ENCODE measurements around the gene HOXA4. TPM values are rescaled to one million over a fixed set of nuclear protein-coding genes. Genes with fewer than 3 reads are reported as not detected.

The HOXA4 gene
- total and polyA plus RNA-seq, 2 donors (not counting 1 experiment from before 2014, with no cell fraction given), result 0.33 to 3.6 TPM

- Histone ChIP-seq H3K27ac (ENCODE audit: insufficient read depth, low read length) (no peak overlapping the region), H3K27me3 (ENCODE audit: control insufficient read depth, insufficient read depth, low read length) (no peaks in the 10 kb centered on the region), H3K36me3 (ENCODE audit: control insufficient read depth, insufficient read depth, low read length) (no peaks in the 10 kb centered on the region), H3K4me1 (ENCODE audit: control insufficient read depth, extremely low read depth, insufficient read depth, low read length) (no peaks in the 10 kb centered on the region), H4K20me1 (ENCODE audit: control insufficient read depth, extremely low read depth, insufficient read depth, low read length) (no peaks in the 10 kb centered on the region), H3K9me3 (ENCODE audit: control insufficient read depth, insufficient read depth, low read depth, low read length) (no peaks in the 10 kb centered on the region), H3K4me3 (replicated peaks in 1 of 4; ENCODE audit: control extremely low read depth in 1 of 4, insufficient read depth in 1 of 4, low read depth in 3 of 4, low read length in 4 of 4) (peak overlapping the region in 1 of 4 experiments; percentile 93), H3K4me2 (ENCODE audit: extremely low read depth, insufficient read depth, low read length) (no peak overlapping the region), H3K79me2 (ENCODE audit: control insufficient read depth, insufficient read depth, low read length) (peaks cover 33% of the 10 kb centered on the region), H2AFZ (ENCODE audit: low read length) (no peak overlapping the region), H3K9ac (ENCODE audit: insufficient read depth, low read length) (no peak overlapping the region)
- DNase-seq (ENCODE audit: low read depth in 2 of 2), result no peak
- TF ChIP-seq, protein P1, sequence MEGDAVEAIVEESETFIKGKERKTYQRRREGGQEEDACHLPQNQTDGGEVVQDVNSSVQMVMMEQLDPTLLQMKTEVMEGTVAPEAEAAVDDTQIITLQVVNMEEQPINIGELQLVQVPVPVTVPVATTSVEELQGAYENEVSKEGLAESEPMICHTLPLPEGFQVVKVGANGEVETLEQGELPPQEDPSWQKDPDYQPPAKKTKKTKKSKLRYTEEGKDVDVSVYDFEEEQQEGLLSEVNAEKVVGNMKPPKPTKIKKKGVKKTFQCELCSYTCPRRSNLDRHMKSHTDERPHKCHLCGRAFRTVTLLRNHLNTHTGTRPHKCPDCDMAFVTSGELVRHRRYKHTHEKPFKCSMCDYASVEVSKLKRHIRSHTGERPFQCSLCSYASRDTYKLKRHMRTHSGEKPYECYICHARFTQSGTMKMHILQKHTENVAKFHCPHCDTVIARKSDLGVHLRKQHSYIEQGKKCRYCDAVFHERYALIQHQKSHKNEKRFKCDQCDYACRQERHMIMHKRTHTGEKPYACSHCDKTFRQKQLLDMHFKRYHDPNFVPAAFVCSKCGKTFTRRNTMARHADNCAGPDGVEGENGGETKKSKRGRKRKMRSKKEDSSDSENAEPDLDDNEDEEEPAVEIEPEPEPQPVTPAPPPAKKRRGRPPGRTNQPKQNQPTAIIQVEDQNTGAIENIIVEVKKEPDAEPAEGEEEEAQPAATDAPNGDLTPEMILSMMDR (conservative IDR thresholded peaks at IDR 0.05 in 1 of 2, IDR thresholded peaks at IDR 0.05 in 1 of 2; ENCODE audit: low read depth in 1 of 2, low read length in 2 of 2), result no peak
- TF ChIP-seq EZH2 (IDR thresholded peaks at IDR 0.05; ENCODE audit: low read length, missing control alignments), result no peak
Measured at GRCh38 chr7:27094304-27095049, 36.1 kb downstream of the HOXA4 start.

DNA sequence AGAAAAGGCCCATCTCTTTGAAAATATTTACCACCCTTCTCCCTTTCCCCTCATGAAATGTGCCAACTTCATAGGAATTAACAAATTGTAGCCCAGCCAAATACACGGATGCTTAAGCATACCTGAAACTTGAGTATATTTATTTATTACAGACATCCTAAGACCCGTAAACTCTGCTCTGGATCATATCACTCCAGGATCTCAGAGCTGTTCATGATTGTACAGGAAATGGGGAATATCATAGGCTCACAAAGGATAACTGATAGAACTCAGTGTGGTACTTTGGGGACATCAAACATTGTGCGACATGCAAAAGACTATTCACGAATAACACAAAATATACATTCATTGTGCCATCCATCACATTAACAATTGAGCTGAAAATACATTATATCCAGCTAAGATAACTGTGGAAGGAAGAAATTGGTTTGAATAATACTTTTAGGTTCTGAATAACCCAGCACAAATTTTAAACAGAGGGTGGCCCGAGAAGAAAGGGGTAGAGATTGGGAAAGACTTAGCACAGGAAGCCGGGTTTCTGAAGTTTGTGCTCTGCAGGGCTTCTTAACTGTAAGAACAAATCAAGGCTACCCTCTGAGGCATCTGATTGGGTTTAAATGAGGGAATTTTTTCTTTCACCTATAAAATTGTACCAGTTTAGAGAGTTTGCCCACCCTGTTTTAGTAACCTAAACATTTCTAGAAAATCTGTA, 37.2 kb downstream of the HOXA4 start:
- no peaks in the 10 kb centered on the region for H3K27me3 ChIP-seq (ENCODE audit: control insufficient read depth, insufficient read depth, low read length)

DNA sequence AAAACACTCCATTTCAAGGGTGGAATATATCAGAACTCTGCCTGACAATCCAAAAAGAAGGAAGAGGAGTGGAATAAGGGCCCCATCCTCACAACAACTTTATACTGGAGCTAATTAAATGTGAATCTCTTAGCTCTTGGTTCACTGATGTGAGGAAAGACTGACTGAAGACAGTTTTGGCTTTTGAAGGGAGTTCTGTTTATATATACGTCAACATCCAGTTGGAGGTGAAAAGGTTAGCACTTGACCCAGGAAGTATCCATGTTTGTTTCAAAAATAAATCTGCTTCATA, 37.8 kb downstream of the HOXA4 start:
- peaks cover 4% of the 10 kb centered on the region for H3K27me3 ChIP-seq (ENCODE audit: control insufficient read depth, insufficient read depth, low read length)
- H3K4me1 ChIP-seq (ENCODE audit: control insufficient read depth, extremely low read depth, insufficient read depth, low read length), result no peaks in the 10 kb centered on the region
- no peaks in the 10 kb centered on the region for H3K36me3 ChIP-seq (ENCODE audit: control insufficient read depth, insufficient read depth, low read length)
- peak in 1 of 2 donors; percentile 34 for DNase-seq (ENCODE audit: low read depth in 2 of 2)
- H3K4me3 ChIP-seq (replicated peaks in 1 of 4; ENCODE audit: control extremely low read depth in 1 of 4, insufficient read depth in 1 of 4, low read depth in 3 of 4, low read length in 4 of 4), result no peak overlapping the region
- no peaks in the 10 kb centered on the region for H4K20me1 ChIP-seq (ENCODE audit: control insufficient read depth, extremely low read depth, insufficient read depth, low read length)
- no peaks in the 10 kb centered on the region for H3K9me3 ChIP-seq (ENCODE audit: control insufficient read depth, insufficient read depth, low read depth, low read length)
- H3K4me2 ChIP-seq (ENCODE audit: extremely low read depth, insufficient read depth, low read length), result no peak overlapping the region
- H3K9ac ChIP-seq (ENCODE audit: insufficient read depth, low read length), result no peak overlapping the region
- peaks cover 16% of the 10 kb centered on the region for H3K79me2 ChIP-seq (ENCODE audit: control insufficient read depth, insufficient read depth, low read length)
- no peak overlapping the region for H3K27ac ChIP-seq (ENCODE audit: insufficient read depth, low read length)
- TF ChIP-seq, protein P1 (conservative IDR thresholded peaks at IDR 0.05 in 1 of 2, IDR thresholded peaks at IDR 0.05 in 1 of 2; ENCODE audit: low read depth in 1 of 2, low read length in 2 of 2), result no peak
- no peak for TF ChIP-seq EZH2 (IDR thresholded peaks at IDR 0.05; ENCODE audit: low read length, missing control alignments)
- no peak overlapping the region for H2AFZ ChIP-seq (ENCODE audit: low read length)

More for the DNA sequence above, 37.2 kb downstream of the HOXA4 start:
- H3K9ac ChIP-seq (ENCODE audit: insufficient read depth, low read length), result no peak overlapping the region
- H3K27ac ChIP-seq (ENCODE audit: insufficient read depth, low read length), result no peak overlapping the region
- H3K4me3 ChIP-seq (replicated peaks in 1 of 4; ENCODE audit: control extremely low read depth in 1 of 4, insufficient read depth in 1 of 4, low read depth in 3 of 4, low read length in 4 of 4), result no peak overlapping the region
- H3K4me1 ChIP-seq (ENCODE audit: control insufficient read depth, extremely low read depth, insufficient read depth, low read length), result no peaks in the 10 kb centered on the region
- no peaks in the 10 kb centered on the region for H4K20me1 ChIP-seq (ENCODE audit: control insufficient read depth, extremely low read depth, insufficient read depth, low read length)
- TF ChIP-seq, protein P1 (conservative IDR thresholded peaks at IDR 0.05 in 1 of 2, IDR thresholded peaks at IDR 0.05 in 1 of 2; ENCODE audit: low read depth in 1 of 2, low read length in 2 of 2), result no peak
- no peak for TF ChIP-seq EZH2 (IDR thresholded peaks at IDR 0.05; ENCODE audit: low read length, missing control alignments)
- no peak overlapping the region for H3K4me2 ChIP-seq (ENCODE audit: extremely low read depth, insufficient read depth, low read length)
- H3K79me2 ChIP-seq (ENCODE audit: control insufficient read depth, insufficient read depth, low read length), result peaks cover 22% of the 10 kb centered on the region
- no peaks in the 10 kb centered on the region for H3K9me3 ChIP-seq (ENCODE audit: control insufficient read depth, insufficient read depth, low read depth, low read length)
- H3K36me3 ChIP-seq (ENCODE audit: control insufficient read depth, insufficient read depth, low read length), result no peaks in the 10 kb centered on the region
- DNase-seq (ENCODE audit: low read depth in 2 of 2), result no peak
- H2AFZ ChIP-seq (ENCODE audit: low read length), result no peak overlapping the region

Data from fibroblast of lung (primary cell).